Jurkat, Clone E6-1 (cell line): ENCODE results near the gene GRM8.

Experiments
- DNase-seq: peaks from one replicate; pipeline ENCODE4 v3.0.0-alpha.2; 2011; ENCODE audit warnings: low read depth, low spot score
- H3K4me3 ChIP-seq: 2 replicates; pipeline ENCODE4 v1.5.1; 2011; ENCODE audit warnings: mild to moderate bottlenecking, low read length, control low read depth, moderate library complexity

Gene GRM8

DNA sequence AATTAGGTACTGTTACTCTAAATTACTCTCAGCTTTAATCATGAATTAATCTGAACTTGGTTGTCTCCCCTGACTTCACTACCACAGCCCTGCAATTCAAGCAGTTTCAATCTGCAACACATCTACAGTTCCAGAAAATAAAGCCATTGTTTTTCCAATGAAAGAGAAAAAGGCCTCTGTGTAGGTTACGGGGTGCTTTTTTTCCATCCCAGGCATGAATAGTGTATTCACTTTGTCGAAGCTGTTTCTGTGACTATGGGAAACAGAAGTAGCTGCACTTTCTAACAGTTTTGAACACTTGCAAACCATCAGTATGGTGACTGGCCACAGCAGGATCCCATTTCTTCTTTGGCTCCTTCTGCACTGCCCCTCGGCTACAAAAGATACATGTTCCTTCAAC lies 460.2 kb downstream of the GRM8 start:
- no peak overlapping the region for H3K4me3 ChIP-seq
- no peak for DNase-seq

DNA sequence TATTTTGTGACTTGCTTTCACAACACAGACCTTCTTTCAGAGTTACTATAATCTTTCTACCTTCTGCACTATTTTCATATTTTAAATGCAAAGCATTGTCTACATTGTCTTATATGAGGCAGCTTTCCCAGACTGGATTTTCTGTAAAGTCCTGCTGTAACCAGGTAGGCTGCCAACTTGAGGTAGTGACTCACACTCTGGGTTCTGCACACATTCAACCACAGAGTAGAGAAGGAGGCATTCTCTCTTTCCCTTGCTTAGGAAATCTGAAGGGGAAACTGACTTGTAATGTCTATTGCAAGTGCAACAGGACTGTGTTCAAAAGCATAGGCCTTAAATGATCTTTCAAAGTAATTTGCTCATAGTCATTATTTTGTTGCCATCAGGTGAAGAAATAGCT lies 461.4 kb downstream of the GRM8 start:
- DNase-seq = no peak
- H3K4me3 ChIP-seq = no peak overlapping the region

DNA sequence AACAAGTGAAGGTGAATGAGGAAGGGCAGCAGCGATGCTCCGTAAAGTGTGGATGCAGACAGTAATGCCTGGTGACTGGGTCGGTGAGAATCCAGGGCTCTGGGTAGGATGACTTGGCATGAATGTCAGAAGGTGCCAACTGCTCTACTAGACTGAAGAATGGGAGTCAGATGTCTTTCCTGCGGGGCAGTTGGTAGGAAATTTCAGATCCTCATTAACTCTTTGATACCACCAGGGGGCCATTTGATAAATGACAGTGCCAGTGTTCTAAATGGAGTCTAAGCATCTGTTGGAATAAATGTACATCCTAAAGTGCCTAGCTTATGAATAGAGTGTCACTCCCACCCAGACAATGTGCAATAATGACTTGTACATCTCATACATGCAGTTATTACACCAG lies 462.0 kb downstream of the GRM8 start:
- no peak overlapping the region for H3K4me3 ChIP-seq
- DNase-seq = no peak

DNA sequence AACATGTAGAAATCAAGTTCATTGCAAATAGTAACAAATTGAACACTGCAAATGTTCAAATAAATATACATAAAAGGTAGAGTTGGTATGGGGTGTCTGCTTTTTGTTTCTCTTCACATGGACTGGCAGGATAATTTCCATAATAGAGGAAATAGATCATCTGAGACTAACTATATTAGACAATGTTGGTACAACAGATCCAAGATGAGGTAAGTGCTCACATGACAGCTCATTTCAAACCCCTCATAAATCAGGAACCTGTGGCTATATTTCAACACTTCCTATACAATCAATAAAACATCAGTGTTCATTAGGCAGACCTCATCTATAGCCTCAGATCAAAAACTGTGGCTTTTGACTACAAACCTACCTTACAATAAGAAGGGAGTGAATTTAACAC lies 469.1 kb downstream of the GRM8 start:
- no peak overlapping the region for H3K4me3 ChIP-seq
- no peak for DNase-seq

DNA sequence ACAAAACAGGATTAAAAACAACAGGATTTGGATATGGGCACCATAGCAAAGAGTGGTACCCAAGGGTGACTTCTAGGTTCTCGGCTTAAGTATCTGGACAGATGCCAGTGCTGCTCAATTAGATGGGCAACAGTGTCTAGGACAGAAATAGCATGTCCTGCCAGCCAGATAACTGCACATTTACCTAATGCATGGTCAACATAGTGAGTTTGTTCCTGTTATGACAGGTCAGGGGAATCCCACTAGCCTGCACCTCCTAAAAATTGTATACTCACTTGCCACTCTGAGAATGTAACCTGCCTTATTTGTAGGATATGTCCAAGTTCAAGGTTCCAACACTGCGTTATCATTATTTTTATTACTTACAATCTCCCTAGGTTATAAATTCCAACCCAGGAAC lies 471.7 kb downstream of the GRM8 start:
- no peak overlapping the region for H3K4me3 ChIP-seq
- DNase-seq = no peak

DNA sequence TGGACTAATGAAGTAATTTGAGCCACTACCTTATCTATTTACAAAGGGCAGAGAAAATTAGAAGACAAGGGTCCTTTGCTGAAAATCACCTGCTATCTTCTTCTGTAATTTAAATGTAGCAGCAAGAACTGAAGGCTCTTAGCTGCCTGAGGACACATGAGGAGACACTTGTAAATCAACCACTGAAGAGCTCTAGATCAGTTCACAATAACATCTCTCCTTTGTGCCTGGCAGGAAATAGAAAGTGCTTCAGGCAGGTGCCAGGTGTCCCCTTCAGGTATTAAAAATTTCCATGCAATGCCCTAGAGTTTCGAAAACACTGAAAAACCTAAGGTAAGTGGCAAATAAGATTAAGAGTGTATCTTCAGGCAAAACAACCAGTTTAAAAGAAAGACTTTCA lies 474.6 kb downstream of the GRM8 start:
- H3K4me3 ChIP-seq = no peak overlapping the region
- DNase-seq = no peak

DNA sequence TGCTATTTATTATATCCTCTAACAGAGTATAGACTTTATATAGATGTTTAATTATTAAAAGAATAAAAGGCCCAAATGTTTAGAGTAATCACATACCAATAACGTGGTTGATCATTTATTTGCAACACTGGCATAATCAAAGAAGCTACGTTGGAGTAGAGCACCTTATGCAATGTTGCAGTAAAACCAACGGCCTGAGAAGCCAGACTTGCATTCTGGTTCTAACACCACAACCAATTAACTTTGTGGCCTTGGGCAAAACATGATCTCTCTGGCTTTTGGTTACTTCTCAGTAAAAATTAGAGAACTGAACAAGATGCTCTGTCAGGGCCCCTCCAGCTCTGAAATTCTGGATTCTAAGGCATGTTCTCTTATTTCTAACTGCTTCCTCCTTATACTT lies 476.2 kb downstream of the GRM8 start:
- no peak overlapping the region for H3K4me3 ChIP-seq
- no peak for DNase-seq

DNA sequence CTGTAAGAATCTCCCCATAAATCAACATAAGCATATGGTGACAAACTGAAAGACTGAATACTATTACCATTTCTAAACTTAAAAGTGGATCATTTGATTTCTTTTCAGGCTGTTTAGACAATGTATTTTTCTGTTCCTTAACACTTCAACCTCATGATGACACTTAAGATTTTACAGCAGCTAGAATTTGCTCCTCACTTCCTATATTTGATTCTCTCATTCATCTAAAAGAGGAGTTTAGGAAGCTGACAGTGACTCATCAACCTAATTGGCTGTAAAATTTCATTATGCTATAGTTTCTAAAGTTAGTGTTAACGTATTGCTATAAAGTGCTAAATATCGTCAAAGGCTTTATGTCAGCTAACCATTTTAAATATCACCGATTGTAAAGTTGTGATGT lies 478.7 kb downstream of the GRM8 start:
- H3K4me3 ChIP-seq = no peak overlapping the region

DNA sequence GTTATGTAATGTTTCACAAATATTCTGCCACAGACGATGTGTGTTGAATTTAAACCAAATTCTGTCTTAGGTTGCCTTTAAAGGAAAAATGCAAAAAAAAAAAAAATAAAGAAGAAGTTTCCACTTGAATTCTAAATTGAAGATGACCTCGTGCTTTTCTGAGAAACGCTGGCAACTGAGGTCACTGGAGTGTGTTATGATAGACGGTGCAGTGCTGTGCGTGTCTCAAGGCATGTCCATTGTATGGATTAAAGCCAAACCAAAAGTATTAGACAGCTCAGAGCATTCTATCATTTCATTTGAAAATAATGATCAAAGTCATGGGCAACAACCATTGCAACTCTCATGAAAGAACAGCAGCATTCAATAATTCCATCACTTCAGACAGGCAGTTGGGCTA lies 483.9 kb downstream of the GRM8 start:
- no peak for DNase-seq

More for the DNA sequence above, 478.7 kb downstream of the GRM8 start:
- DNase-seq = no peak

DNA sequence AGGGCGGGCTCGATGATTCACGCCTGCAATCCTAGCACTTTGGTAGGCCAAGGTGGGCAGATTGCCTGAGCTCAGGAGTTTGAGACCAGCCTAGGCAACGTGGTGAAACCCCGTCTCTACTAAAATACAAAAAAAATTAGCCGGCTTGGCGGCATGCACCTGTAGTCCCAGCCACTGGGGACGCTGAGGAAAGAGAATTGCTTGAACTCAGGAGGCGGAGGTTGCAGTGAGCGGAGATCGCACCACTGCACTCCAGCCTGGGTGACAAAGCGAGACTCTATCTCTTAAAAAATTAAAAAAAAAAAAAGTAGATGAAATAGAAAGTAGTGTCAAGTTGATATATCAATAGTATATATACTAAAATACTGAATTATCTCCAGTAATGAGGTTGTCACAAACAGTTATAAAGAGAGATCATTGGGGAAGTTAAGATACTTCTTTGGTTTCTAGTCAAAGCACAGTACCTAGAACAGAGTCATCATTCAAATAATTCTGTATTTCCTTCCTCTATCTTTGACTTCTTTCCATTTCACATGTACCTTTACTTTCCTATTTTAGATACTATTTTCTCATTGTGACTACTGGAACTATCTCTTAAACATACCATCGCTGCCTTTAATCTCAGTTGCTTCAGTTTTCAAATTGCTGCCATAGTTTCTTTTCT lies 491.7 kb downstream of the GRM8 start:
- H3K4me3 ChIP-seq = no peak overlapping the region
- DNase-seq = no peak

More for the DNA sequence above, 483.9 kb downstream of the GRM8 start:
- no peak overlapping the region for H3K4me3 ChIP-seq

DNA sequence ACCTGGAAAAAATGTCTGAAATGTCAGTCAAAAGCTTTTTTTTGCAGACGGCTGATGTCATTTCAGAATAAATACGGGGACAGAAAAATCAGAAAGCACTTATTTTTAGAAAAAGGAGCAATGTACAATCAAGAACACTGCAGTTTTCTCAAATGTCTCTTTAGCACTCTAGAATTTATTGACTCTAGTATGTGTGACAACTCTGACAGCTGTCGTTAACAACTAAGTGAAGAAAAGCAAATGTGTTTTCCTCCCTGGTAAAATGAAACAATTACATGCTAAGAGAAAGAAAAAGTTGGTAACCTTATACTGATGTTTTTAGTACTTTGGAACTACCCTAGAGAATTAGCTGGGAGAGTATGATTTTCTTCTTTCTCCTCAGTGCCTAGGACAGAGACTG lies 497.4 kb downstream of the GRM8 start:
- H3K4me3 ChIP-seq = no peak overlapping the region
- DNase-seq = no peak

DNA sequence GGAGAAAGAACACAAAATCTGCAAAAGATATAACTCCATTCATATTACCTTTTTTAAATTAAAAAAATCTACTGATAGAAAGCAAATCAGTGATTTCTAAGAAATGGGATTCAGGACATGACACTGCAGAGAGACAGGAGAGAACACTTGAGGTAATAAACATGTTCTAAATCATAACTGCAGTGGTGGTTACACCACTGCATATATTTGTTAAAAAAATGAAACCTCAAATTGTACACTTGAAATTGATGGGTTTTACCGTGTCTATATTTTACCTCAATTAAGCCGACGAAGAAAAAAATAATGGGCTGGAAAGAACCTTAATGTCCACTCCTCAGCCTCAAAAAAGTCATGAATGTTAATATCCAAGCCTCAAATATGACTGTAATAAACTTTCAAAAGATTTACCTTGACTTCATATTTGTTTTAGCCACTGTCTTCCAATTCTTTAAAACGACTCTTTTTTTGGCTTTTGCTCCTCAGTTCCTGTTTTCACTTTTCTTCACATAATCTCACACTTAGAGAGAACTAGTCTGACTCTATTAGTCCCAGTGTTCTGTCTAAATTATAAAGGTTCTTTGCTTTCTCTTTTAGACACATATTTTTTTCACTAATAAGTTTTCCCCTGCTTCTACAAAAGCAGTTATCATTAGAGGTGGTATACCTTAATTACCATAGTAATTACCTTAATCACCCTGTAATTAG lies 502.4 kb downstream of the GRM8 start:
- DNase-seq = no peak
- H3K4me3 ChIP-seq = no peak overlapping the region

DNA sequence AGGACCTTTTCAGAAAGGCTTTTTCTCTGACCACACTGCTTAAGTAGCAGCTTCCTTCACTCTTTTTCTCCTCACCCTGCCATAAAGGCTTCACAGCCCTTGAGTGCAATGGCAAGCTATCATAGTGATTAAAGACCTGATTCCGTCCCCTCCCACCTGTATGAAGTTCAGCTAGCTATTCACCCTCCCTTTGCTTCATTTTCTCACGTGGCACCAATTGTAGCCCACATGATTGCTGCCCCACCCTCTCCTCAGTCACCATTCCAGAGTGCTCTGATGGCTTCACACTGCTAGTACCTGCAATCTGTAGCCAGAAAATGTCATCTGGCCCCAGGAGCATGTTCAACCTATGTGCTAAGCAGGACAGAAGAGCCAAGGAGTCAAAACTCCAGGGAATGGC lies 523.8 kb downstream of the GRM8 start:
- no peak overlapping the region for H3K4me3 ChIP-seq
- DNase-seq = no peak

DNA sequence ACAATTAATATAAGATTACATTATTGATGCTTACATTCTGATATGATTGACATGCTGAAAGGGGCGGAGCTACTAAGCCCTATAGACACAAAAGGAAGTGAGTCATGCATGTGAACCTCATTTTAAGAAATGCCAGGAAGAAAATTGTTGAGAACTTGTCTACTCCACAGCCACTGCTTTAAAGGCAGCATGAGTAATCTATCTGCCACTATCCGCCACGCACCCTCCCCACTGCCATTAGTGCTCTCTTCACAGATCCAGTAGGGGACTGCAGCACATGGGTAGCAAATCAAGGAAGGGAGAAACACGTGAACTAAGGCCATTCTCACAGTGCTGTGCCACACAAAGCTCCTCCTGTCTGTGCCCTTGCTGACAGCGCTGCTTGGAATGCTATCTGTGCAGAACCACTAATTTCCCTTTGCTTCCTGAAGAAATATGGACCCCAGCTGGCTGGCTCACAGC lies 524.8 kb downstream of the GRM8 start:
- H3K4me3 ChIP-seq = no peak overlapping the region
- DNase-seq = peak; percentile 6

DNA sequence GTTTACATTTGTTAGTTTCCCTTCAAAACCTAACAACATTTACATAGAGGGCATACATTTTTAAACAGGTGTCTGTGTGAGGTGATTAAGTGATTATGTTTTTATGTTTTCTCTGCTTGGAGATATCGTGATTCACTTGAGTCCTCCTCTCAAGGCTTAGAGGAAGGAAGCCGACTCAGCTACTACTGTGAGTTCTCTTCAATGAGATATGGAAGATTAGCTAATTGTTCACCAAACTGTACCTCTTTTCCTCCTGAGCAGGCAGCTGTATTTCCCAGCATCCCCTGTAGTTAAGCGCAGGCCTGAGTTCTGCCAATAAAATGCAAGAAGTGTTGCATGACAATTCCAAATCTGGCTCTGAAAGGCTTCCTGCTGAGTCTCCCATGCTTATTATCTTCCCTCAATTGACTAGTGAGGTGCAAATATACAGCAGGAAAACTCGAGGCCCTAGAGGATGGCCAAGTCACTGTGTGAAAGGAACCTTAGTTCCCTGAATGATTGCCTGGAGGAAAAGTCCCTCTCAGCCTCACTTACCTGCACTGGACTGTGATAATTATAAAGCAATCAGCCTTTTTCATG lies 528.7 kb downstream of the GRM8 start:
- H3K4me3 ChIP-seq = no peak overlapping the region
- DNase-seq = no peak

DNA sequence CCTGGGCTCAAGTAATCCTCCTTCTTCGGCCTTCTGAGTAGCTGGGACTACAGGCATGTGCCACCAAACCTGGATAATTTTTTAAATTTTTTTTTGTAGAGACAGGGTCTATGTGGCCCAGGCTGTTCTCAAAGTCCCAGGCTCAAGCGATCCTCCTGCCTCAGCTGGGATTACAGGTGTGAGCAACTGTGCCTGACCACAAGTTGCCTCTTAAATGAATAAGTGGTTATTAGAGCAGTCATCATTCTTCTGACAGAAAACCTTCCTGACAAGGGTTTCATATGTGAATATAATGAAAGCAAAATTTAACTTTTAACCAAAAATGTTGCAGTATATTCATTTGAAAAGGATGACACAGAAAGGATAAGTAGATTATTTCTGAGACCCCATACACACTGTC lies 532.5 kb downstream of the GRM8 start:
- no peak for DNase-seq
- H3K4me3 ChIP-seq = no peak overlapping the region

DNA sequence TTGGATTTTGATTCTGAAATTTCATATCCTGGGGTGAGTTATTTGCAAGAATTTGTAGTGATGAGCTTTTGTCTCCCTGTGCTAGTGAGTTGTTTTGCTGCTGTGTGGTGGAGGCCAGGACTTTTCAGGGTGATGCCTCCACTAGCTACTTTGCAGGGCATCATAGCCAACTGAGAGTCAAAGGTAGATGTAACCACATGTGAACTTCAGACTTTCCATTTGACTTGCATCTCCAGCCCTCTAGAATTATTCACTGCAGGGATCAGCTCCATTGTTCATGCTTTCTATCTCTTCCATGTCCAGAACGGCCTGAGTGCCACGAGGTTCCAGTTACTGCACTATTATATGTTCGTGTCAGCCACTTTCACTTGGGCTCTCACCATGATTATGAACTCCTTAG lies 534.3 kb downstream of the GRM8 start:
- no peak for DNase-seq
- H3K4me3 ChIP-seq = no peak overlapping the region

DNA sequence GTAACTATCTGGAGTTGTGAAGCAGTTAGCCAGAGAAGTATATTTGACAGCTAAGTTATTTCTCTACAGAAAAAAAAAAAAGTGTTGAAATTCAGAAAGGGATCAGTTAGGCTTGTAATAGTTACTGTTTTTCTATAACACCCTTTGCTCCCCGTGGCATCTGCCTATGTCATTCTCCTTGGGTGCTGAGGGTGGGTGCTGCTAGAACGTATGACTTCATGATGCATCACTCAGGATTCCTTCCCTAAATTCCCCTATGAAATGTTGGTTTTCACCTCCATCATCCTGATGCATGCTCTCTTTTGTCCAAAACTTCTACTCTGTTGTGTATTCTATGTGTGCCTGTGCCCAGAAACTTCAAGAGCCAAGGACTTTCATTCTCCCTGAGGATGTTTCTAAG lies 536.4 kb downstream of the GRM8 start:
- no peak for DNase-seq

DNA sequence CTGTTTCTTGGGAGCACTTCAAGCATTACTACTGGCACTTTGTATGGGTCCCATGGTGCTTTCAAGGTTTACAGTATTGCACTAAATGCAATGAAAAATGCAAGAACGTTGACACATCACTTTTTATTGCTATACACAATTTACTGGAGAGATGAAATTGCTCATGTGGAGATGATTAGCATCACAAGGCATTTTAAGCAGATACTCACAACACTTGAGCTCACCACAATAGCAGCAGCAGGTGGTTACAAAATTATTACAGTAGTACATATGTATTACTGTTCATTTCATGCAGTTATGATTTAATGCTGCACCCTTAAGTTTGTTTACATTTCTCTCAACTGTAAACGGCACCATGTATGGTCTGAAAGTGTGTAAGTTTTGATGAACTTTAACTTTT lies 537.7 kb downstream of the GRM8 start:
- no peak overlapping the region for H3K4me3 ChIP-seq
- DNase-seq = no peak

More for the DNA sequence above, 536.4 kb downstream of the GRM8 start:
- no peak overlapping the region for H3K4me3 ChIP-seq

DNA sequence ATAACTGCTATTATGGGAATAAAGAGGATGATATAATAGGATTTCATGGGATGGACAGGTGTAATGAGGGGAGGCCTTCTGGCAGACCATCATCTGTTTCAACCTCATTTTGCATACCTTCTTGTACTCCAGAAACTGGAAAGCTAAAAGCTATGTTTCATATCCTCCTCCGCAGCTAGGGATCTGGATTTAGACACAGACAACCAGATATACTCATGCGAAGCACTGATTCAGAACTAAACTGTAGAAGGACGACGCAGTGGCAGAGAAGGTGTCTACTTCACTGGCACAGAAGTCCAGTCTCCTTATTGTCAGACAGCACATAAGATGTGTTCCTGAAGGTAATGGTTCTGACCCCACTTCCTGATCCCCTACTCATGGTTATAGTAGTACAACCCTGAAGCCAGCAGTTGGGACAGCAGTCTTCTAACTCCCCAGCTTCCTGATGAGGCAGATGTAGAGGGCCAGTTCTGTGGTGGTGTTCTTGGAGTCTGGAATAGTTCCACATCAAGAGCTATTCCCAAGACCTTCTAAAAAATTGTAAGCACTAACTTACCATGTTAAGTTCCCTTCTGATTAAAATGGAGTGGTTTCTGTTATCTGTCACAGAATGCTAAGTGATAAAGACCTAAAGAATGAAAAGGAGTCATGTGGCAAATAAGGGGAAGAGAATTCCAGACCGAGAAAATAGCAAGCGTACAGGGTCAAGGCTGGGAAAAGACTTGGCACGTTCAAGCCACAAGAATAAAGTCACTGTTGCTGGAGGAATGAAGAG lies 550.3 kb downstream of the GRM8 start:
- DNase-seq = no peak
- no peak overlapping the region for H3K4me3 ChIP-seq
